IPS-NIHi11 (cell line): ENCODE results near the gene ARHGAP36.

Experiments used
- DNase-seq: peaks from one replicate; pipeline ENCODE4 v3.0.0; 2012; ENCODE audit warnings: mixed read lengths, low spot score

ARHGAP36 gene

GRCh38 chrX:131068945-131069719, 11.0 kb downstream of the ARHGAP36 start:
- peak; percentile 61 for DNase-seq

DNA sequence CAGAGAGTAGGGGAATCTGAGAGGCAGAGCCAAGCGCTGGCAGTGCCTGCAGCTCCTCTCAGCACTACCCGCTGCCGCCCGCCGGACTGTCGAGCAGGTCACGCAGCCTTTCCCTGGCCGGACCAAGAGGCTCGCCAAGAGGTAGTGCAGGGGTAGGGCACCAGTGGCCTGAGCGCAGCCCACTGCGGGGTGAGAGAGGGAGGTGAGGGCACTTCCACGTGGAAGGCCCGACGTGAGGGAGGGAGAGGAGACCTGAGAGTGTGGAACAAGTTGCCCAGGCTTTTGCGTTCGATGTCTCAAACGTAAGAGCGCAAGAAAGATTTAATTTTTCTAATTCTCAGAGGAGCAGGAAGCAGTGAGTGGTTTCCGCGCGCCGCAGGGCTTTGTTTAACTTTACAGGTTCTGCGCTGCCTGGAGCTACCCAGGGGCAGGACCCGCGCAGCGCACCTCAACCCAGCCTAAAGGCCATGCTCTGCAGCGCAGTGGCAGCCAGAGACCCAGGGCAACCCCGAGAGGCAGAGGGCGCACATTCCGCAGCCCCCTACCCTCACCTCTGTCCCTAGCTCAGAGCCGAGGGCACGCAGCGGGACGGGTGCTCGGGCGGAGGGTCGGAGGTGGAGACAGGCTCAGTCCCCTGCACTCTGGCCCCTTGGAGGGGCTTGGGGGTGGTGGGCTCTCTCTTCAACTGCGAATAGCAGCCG, 14.9 kb downstream of the ARHGAP36 start:
- DNase-seq = peak; percentile 8

DNA sequence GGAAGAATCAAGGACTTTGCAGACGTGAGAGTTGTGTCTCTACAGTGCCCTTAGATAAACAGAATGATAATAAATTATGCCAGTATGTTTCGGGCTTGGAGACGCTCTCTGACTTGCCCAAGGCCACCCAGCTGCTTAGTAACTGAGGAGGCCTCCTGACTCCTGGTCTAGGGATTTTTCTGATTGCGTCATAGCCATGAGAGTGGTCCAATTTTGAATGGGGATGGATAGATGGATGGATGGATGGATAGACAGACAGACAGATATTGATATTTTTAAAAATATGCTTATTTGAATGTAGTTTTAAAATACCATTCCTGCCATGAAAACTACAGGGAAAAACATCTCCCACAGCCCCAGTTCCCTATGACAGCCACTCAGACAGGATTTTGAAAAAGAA, 15.5 kb downstream of the ARHGAP36 start:
- no peak for DNase-seq

- peak; percentile 25 for DNase-seq
Observed at GRCh38 chrX:131081772-131082740, 23.9 kb downstream of the ARHGAP36 start.

GRCh38 chrX:131083510-131084142, 25.5 kb downstream of the ARHGAP36 start:
- DNase-seq = no peak

DNA sequence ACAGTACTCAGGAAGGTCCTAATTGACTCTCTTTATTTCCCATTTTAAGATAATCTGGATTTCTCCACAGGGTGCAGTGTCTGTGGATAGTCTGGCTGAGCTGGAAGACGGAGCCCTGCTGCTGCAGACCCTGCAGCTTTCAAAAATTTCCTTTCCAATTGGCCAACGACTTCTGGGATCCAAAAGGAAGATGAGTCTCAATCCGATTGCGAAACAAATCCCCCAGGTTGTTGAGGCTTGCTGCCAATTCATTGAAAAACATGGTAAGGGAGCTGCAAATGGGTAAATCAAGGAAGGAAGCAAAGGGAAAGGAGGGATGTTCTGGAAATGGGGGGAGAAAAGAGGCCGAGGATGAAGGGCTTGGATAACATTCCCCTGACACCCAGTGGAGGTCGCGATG, 26.0 kb downstream of the ARHGAP36 start:
- no peak for DNase-seq

GRCh38 chrX:131136776-131137175, 78.6 kb downstream of the ARHGAP36 start:
- DNase-seq = no peak

- DNase-seq = no peak
Observed at GRCh38 chrX:131139072-131139471, 80.9 kb downstream of the ARHGAP36 start.
